Right cardiac atrium (tissue), 5 donors: ENCODE measurements around the gene CELA3B. TPM values are rescaled to one million over a fixed set of nuclear protein-coding genes. Genes with fewer than 3 reads are reported as not detected.
"Not testable (repeated sequence)": the region's sequence is repeated elsewhere in the genome, so short reads cannot be mapped to it uniquely, and the experiment has no call there.

Source experiments
- ATAC-seq, 2 donors: fragments of 200-7000 bp; cut with Tn5 transposase; one replicate each; pipeline versions ENCODE4 v1.8.0 to v1.9.1; 2020; ENCODE audit warnings: moderate library complexity in 2 of 2, mild to moderate bottlenecking in 1 of 2
- DNase-seq, 3 donors: peaks; one replicate each; pipeline ENCODE4 v3.0.0-alpha.2; 2020
- H3K27ac ChIP-seq: one replicate; pipeline ENCODE4 v1.5.1; 2013; ENCODE audit warnings: mild to moderate bottlenecking, low read length, control low read depth, moderate library complexity
- H3K27me3 ChIP-seq: one replicate; pipeline ENCODE4 v1.6.1; 2013; ENCODE audit not compliant: control insufficient read depth, insufficient read depth
- H3K4me1 ChIP-seq: one replicate; pipeline ENCODE4 v1.6.1; 2013; ENCODE audit warnings: low read length; ENCODE audit not compliant: control insufficient read depth, insufficient read depth
- H3K4me3 ChIP-seq: one replicate; pipeline ENCODE4 v1.5.1; 2013; ENCODE audit warnings: low read length, control low read depth
- H3K9me3 ChIP-seq: one replicate; pipeline ENCODE4 v1.6.1; 2013; ENCODE audit warnings: low read length; ENCODE audit not compliant: control insufficient read depth
- WGBS: extraction: QIAGEN DNeasy Blood & Tissue Kit; methylation state at CpG from one replicate; pipeline ENCODE4 v1.1.7; 2013; 5-methylcytosine and 5-hydroxymethylcytosine counted together
- intact Hi-C, 4 donors: fragments of 100-400 bp; cut with DNase I; formaldehyde crosslinking; loops; one replicate each; pipeline versions ENCODE4 v1.11.0 to v1.14.0; 2022 to 2023
- polyA plus RNA-seq: library from polyadenylated mRNA; stranded (reverse); fragments of 200-250 nt; gene quantifications from one replicate; pipeline ENCODE4 v1.2.3, GENCODE V29; 2013
- total RNA-seq, 4 donors: library from RNA; stranded (reverse); fragmentation: NEBNext Ultra II Directional; extraction: Animal tissue kit (Norgen Biotek cat#: 25700); gene quantifications; one replicate each; pipeline ENCODE4 v1.2.1, GENCODE V29; 2021
- donor health status: healthy with polysubstance abuse.
- donor health status: DM: no; HTN: yes; CAD: no.
- donor health status: DM: no; HTN: no; CAD: no.
- donor health status: DM: no; HTN: yes; CAD: no; lungs with severe emphysema.
- donor health status: DM: yes; HTN: yes; CAD: no.

The CELA3B gene
- total and polyA plus RNA-seq, 5 donors = 0.09 to 0.53 TPM; not detected in 3

- H3K9me3 ChIP-seq, H3K27ac ChIP-seq, ATAC-seq, DNase-seq, H3K4me3 ChIP-seq, H3K27me3 ChIP-seq, intact Hi-C loops, H3K4me1 ChIP-seq: not testable (repeated sequence)
- WGBS = 90% methylated on average over 13 of the region's 13 CpGs
These were observed 37.9 kb downstream of the CELA3B start for GRCh38 chr1:22014575-22015206.

- DNase-seq = peak in 1 of 3 donors; percentile 49
- ATAC-seq = peak; percentile 67 to 69
These were observed 42.0 kb downstream of the CELA3B start for GRCh38 chr1:22018583-22019559.

GRCh38 chr1:22021061-22021460 is 44.2 kb downstream of the CELA3B start:
- Histone ChIP-seq H3K27ac (no peak overlapping the region), H3K27me3 (no peaks in the 10 kb centered on the region), H3K4me1 (no peaks in the 10 kb centered on the region), H3K9me3 (no peaks in the 10 kb centered on the region), H3K4me3 (no peak overlapping the region)
- ATAC-seq (no peak), DNase-seq (no peak)
- 89% methylated on average over 6 of the region's 6 CpGs for WGBS
- intact Hi-C loops = no loop called here

More at GRCh38 chr1:22018583-22019559, 42.0 kb downstream of the CELA3B start:
- WGBS = 56% methylated on average over 10 of the region's 10 CpGs
- Histone ChIP-seq H3K27ac (no peak overlapping the region), H3K4me3 (no peak overlapping the region), H3K9me3 (no peaks in the 10 kb centered on the region), H3K4me1 (no peaks in the 10 kb centered on the region), H3K27me3 (no peaks in the 10 kb centered on the region)
- intact Hi-C loops = no loop called here

DNA sequence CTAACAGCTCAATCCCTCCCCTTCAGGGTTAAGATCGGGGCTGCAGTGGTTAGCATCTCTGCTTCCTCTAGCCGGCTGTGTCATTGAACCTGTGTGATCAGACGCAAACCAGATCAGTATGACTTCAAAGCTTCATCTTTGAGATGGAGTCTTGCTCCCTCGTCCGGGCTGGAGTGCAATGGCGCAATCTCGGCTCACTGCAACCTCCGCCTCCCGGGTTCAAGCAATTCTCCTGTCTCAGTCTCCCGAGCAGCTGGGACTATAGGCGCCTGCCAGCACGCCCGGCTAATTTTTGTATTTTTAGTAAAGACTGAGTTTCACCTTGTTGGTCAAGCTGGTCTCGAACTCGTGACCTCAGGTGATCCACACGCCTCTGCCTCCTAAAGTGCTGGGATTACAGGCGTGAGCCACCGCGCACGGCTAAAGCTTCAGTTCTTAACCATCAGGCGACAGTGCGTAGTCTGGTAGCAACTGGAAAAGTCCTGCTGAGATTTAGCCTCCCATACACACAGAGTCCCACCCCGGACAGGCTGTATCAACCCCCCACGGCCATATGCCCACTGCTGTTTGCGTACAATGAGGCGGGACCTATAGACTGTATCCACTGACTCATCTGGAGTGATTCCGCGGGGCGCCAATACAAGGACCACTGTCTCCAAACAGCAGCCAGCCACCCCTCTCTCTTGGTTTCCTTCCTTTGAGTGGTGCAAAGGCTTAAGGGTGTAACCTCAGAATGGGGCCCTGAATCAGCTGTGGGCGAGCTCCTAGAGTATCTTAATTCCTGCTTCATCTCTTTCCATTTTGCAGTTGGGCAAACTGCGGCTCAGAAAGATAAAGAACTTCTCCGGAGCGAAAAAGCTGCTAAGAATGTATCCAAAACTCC is 47.9 kb downstream of the CELA3B start:
- peak overlapping the region; percentile 90 for H3K27ac ChIP-seq
- H3K9me3 ChIP-seq = no peaks in the 10 kb centered on the region
- intact Hi-C loops = no loop called here
- peak overlapping the region; percentile 60 for H3K4me3 ChIP-seq
- H3K4me1 ChIP-seq = no peaks in the 10 kb centered on the region
- no peaks in the 10 kb centered on the region for H3K27me3 ChIP-seq
- peak; percentile 71 to 76 for ATAC-seq
- peak; percentile 62 to 82 (median 79) for DNase-seq
- 2% methylated on average over 33 of the region's 33 CpGs for WGBS

- Histone ChIP-seq H3K4me1 (no peaks in the 10 kb centered on the region), H3K27me3 (no peaks in the 10 kb centered on the region), H3K27ac (peak overlapping the region; percentile 94), H3K9me3 (no peaks in the 10 kb centered on the region), H3K4me3 (peak overlapping the region; percentile 60)
- intact Hi-C loops = no loop called here
- ATAC-seq = peak; percentile 96 to 97
- under 1% methylated on average over 42 of the region's 42 CpGs for WGBS
- peak; percentile 89 to 91 (median 90) for DNase-seq
These were observed 48.7 kb downstream of the CELA3B start for GRCh38 chr1:22025368-22026155.

- Histone ChIP-seq H3K27me3 (no peaks in the 10 kb centered on the region), H3K4me1 (no peaks in the 10 kb centered on the region), H3K9me3 (no peaks in the 10 kb centered on the region), H3K4me3 (no peak overlapping the region), H3K27ac (no peak overlapping the region)
- 78% methylated on average over 3 of the region's 3 CpGs for WGBS
- intact Hi-C loops = no loop called here
- DNase-seq = no peak
- ATAC-seq = no peak
These were observed 50.1 kb downstream of the CELA3B start for GRCh38 chr1:22026924-22027289.

- intact Hi-C loops = no loop called here
- ATAC-seq (no peak), DNase-seq (no peak)
- Histone ChIP-seq H3K27ac (no peak overlapping the region), H3K9me3 (no peaks in the 10 kb centered on the region), H3K27me3 (no peaks in the 10 kb centered on the region), H3K4me3 (no peak overlapping the region), H3K4me1 (no peaks in the 10 kb centered on the region)
- 86% methylated on average over 4 of the region's 4 CpGs for WGBS
These were observed 53.2 kb downstream of the CELA3B start for GRCh38 chr1:22030057-22030456.

DNA sequence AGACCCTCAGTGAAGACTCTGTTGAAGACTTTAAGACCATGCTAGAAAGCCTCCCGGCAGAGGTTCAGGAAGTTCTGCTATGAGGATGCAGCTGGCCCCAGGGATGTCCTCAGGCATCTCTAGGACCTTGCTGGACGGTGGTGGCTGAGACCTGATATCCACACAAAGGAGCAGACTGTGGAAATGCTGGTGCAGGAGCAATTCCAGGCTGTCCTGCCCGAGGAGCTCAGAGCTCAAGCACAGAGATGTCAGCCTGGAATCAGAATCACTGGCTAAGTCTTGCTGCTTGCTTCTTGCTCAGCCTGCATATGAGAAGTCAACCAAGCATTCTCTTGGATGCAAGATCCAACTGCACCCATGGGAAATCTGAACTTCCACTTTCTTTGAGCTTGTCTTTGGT is 53.7 kb downstream of the CELA3B start:
- Histone ChIP-seq H3K4me3 (no peak overlapping the region), H3K4me1 (no peaks in the 10 kb centered on the region), H3K27me3 (no peaks in the 10 kb centered on the region), H3K9me3 (no peaks in the 10 kb centered on the region), H3K27ac (peak overlapping the region; percentile 27)
- no peak for ATAC-seq
- DNase-seq = no peak
- WGBS = 77% methylated on average over 3 of the region's 3 CpGs
- intact Hi-C loops = no loop called here

DNA sequence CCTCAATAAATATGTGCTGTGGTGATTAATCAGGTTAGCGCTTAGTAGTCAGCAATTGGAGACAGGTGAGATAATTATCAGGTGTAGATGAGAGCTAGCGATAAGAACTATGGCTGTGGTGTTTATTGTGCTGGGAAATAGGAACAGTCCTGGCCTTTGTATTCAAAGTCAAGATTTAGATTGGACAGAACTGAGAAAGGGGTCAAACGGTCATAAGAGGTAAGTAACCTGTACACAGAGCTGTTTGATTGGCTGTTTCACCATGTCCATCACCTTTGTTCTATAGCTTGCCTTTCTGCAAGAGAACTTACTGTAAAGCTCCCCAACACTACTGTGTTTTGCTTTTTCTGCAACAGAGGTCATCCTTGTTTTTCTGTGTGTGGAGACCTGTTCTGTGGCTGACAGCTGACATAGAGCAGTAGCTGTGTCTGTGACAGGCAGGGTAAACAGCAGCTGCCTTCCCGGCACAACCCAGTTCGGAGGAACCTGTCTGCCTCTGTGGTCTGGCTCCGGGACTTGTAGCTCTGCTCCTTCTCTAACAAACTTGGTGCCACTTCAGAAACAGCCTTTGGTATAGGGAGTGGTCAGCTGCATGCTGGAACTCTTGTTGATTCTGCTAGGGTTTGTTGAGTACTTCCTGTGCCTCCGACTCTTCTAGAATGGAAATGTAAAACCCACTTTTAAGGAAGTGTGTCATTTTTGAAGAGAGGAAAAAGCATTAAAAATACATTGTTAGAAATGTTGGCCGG is 54.6 kb downstream of the CELA3B start:
- no peaks in the 10 kb centered on the region for H3K4me1 ChIP-seq
- intact Hi-C loops = no loop called here
- 57% methylated on average over 8 of the region's 8 CpGs for WGBS
- H3K4me3 ChIP-seq = no peak overlapping the region
- H3K9me3 ChIP-seq = no peaks in the 10 kb centered on the region
- DNase-seq = no peak
- H3K27ac ChIP-seq = no peak overlapping the region
- H3K27me3 ChIP-seq = no peaks in the 10 kb centered on the region
- peak in 1 of 2 donors; percentile 55 for ATAC-seq

- H3K4me1 ChIP-seq, intact Hi-C loops, DNase-seq, ATAC-seq, H3K27ac ChIP-seq, H3K9me3 ChIP-seq, H3K4me3 ChIP-seq, H3K27me3 ChIP-seq: not testable (repeated sequence)
- 84% methylated on average over 5 of the region's 5 CpGs for WGBS
These were observed 58.0 kb downstream of the CELA3B start for GRCh38 chr1:22034834-22035233.
